ENCODE results near the gene TTC32. TPM values are rescaled to one million over a fixed set of nuclear protein-coding genes. Genes with fewer than 3 reads are reported as not detected.

TTC32 gene
- total RNA-seq, 4 donors from 2014 or later, result 12.4 to 28.8 (median 13.7) TPM

GRCh38 chr2:19943189-19943588 is 41.4 kb upstream of the TTC32 start:
- no peak for DNase-seq
- Histone ChIP-seq H3K4me1 (no peaks in the 10 kb centered on the region), H3K27ac (no peak overlapping the region), H3K9me3 (no peaks in the 10 kb centered on the region), H3K27me3 (no peaks in the 10 kb centered on the region), H3K36me3 (peaks cover 0 to 6% of the 10 kb centered on the region in 2 donors), H3K4me3 (replicated peaks in 1 of 3) (no peak overlapping the region)
- 48 to 56% methylated on average over 1 of the region's 1 CpG for WGBS, 2 donors
- no peak for TF ChIP-seq POLR2A (IDR thresholded peaks at IDR 0.05)
- no peak for TF ChIP-seq CTCF (IDR thresholded peaks at IDR 0.05)
- intact Hi-C loops (cut with DNase I), result no loop called here

DNA sequence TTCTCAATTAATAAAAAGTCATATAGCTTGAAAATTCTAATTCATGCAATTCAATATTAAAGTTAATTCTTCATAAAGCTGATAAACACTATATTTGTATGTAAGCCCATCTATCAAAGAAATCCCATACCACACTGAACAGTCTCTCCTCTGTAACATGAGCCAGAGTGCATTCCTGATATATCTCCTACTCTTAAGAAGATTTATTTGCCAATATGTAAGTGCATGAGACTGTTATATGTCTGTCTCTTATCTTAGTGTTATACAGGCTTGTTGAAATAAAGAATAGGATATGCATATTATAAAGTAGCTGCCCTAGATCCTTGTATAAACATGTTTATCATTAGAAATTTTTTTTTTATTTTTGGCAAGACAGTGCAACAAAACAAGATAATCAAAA is 40.4 kb upstream of the TTC32 start:
- intact Hi-C loops (cut with DNase I), result no loop called here
- DNase-seq, result no peak
- Histone ChIP-seq H3K27ac (no peak overlapping the region), H3K27me3 (no peaks in the 10 kb centered on the region), H3K4me1 (no peaks in the 10 kb centered on the region), H3K9me3 (no peaks in the 10 kb centered on the region), H3K4me3 (replicated peaks in 1 of 3) (no peak overlapping the region), H3K36me3 (peaks cover 6 to 16% of the 10 kb centered on the region in 2 donors)
- TF ChIP-seq POLR2A (IDR thresholded peaks at IDR 0.05), result no peak
- TF ChIP-seq CTCF (IDR thresholded peaks at IDR 0.05), result no peak

DNA sequence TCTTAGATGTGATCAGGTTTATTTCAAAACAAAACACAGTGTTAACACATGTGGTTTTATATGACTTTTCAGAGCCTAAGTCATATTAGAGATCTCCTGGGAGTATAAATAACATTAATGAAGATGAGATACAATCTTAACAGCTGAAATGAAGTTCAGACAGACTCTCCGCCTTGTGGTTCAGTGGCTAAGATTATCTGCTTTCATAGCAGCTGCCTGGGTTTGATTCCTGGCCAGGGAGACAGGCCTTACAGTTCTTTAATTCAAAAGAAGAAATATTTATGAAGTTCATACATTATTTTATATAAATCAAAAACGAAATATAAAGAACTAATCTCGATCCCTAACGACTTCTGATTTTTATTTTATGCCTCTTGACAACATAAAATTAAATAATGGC is 35.2 kb upstream of the TTC32 start:
- no peaks in the 10 kb centered on the region for H3K9me3 ChIP-seq

GRCh38 chr2:19936203-19936602 is 34.4 kb upstream of the TTC32 start:
- H3K27me3 ChIP-seq, result no peaks in the 10 kb centered on the region
- TF ChIP-seq POLR2A (IDR thresholded peaks at IDR 0.05), result no peak
- TF ChIP-seq CTCF (IDR thresholded peaks at IDR 0.05), result no peak
- peaks cover 16 to 19% of the 10 kb centered on the region in 2 donors for H3K36me3 ChIP-seq
- no peaks in the 10 kb centered on the region for H3K9me3 ChIP-seq
- H3K4me3 ChIP-seq (replicated peaks in 1 of 3), result no peak overlapping the region
- no peak for DNase-seq
- 88 to 91% methylated on average over 2 of the region's 2 CpGs for WGBS, 2 donors
- intact Hi-C loops (cut with DNase I), result no loop called here
- peaks cover 0 to 7% of the 10 kb centered on the region in 2 donors for H3K4me1 ChIP-seq
- no peak overlapping the region for H3K27ac ChIP-seq

More for the DNA sequence above, 35.2 kb upstream of the TTC32 start:
- 90 to 93% methylated on average over 4 of the region's 4 CpGs for WGBS, 2 donors
- H3K4me3 ChIP-seq (replicated peaks in 1 of 3), result no peak overlapping the region
- no peaks in the 10 kb centered on the region for H3K27me3 ChIP-seq
- intact Hi-C loops (cut with DNase I), result no loop called here
- peaks cover 0 to 7% of the 10 kb centered on the region in 2 donors for H3K4me1 ChIP-seq
- no peak for DNase-seq
- peaks cover 18 to 19% of the 10 kb centered on the region in 2 donors for H3K36me3 ChIP-seq
- TF ChIP-seq CTCF (IDR thresholded peaks at IDR 0.05), result no peak
- no peak for TF ChIP-seq POLR2A (IDR thresholded peaks at IDR 0.05)
- H3K27ac ChIP-seq, result no peak overlapping the region

- Histone ChIP-seq H3K4me1 (peaks cover 0 to 7% of the 10 kb centered on the region in 2 donors), H3K36me3 (peaks cover 22% of the 10 kb centered on the region in 2 donors), H3K27me3 (no peaks in the 10 kb centered on the region), H3K4me3 (replicated peaks in 1 of 3) (no peak overlapping the region), H3K9me3 (no peaks in the 10 kb centered on the region), H3K27ac (peak overlapping the region in 1 of 3 donors; percentile 11)
- no peak for TF ChIP-seq CTCF (IDR thresholded peaks at IDR 0.05)
- no peak for TF ChIP-seq POLR2A (IDR thresholded peaks at IDR 0.05)
- no peak for DNase-seq
- intact Hi-C loops (cut with DNase I), result no loop called here
- 66% methylated on average over 5 of the region's 5 CpGs for WGBS, 2 donors
These were observed 31.7 kb upstream of the TTC32 start for GRCh38 chr2:19933351-19933981.

Data from thyroid gland (tissue), 4 donors.